Osteocyte (in vitro differentiated cells): ENCODE measurements around the gene SULT2B1. TPM values are rescaled to one million over a fixed set of nuclear protein-coding genes. Genes with fewer than 3 reads are reported as not detected.

Experiments
- DNase-seq: peaks from one replicate; pipeline ENCODE4 v3.0.0; 2021; ENCODE audit warnings: mixed read lengths; ENCODE audit not compliant: unreplicated experiment; ENCODE audit errors: extremely low spot score
- H3K27ac Mint-ChIP-seq: one replicate; pipeline ENCODE4 v1.8.0; 2021; ENCODE audit warnings: mild to moderate bottlenecking, mixed read lengths; ENCODE audit not compliant: unreplicated experiment
- H3K27me3 Mint-ChIP-seq: one replicate; pipeline ENCODE4 v1.8.0; 2021; ENCODE audit warnings: mixed read lengths; ENCODE audit not compliant: unreplicated experiment
- H3K36me3 Mint-ChIP-seq: one replicate; pipeline ENCODE4 v1.8.0; 2021; ENCODE audit warnings: mixed read lengths; ENCODE audit not compliant: unreplicated experiment
- H3K4me1 Mint-ChIP-seq: one replicate; pipeline ENCODE4 v1.8.0; 2021; ENCODE audit warnings: mixed read lengths; ENCODE audit not compliant: unreplicated experiment
- H3K4me3 Mint-ChIP-seq: one replicate; pipeline ENCODE4 v1.8.0; 2021; ENCODE audit warnings: mild to moderate bottlenecking, moderate library complexity, mixed read lengths; ENCODE audit not compliant: unreplicated experiment
- H3K9me3 Mint-ChIP-seq: one replicate; pipeline ENCODE4 v1.8.0; 2021; ENCODE audit warnings: mixed read lengths; ENCODE audit not compliant: unreplicated experiment
- CTCF ChIP-seq: fragments of 200-600 bp; sonication (generic); IDR thresholded peaks from 2 replicates; pipeline ENCODE4 v1.5.0; 2021; ENCODE audit warnings: antibody characterized with exemption, mild to moderate bottlenecking, moderate library complexity
- total RNA-seq: library from RNA; stranded (reverse); gene quantifications from 2 replicates; pipeline ENCODE4 v1.2.1, GENCODE V29; 2021

The SULT2B1 gene
- total RNA-seq, 1 donor from 2014 or later, result not detected

DNA sequence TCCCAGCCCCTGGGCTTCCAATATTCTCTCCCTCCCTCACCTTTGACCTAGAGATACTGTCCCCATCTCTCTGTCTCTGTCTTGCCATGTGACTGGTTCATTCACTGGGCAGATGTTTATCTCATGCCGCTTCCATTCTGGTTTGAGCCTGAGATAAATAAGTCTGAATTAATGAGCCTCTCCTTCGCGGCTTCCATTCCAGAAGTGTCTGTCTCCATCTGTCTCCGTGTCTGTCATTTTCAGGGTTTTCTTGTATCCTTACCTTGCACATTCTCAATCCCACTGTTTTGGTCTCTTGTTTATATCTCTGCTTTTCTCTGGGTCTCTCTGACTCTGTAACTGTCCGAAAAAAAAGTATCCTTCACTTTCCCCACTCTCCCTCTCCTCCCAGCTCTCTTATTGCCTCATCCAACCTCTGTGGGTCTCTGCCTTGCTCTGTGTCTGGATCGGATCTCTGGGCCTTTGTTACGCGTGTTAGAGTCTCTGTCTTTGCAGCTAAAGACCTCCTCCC lies 71.6 kb downstream of the SULT2B1 start:
- H3K4me3 Mint-ChIP-seq, result peak overlapping the region; percentile 81
- H3K4me1 Mint-ChIP-seq, result peaks cover 43% of the 10 kb centered on the region
- peaks cover 12% of the 10 kb centered on the region for H3K36me3 Mint-ChIP-seq
- TF ChIP-seq CTCF, result no peak
- H3K27ac Mint-ChIP-seq, result peak overlapping the region; percentile 96
- H3K9me3 Mint-ChIP-seq, result no peaks in the 10 kb centered on the region
- no peak for DNase-seq
- H3K27me3 Mint-ChIP-seq, result no peaks in the 10 kb centered on the region

DNA sequence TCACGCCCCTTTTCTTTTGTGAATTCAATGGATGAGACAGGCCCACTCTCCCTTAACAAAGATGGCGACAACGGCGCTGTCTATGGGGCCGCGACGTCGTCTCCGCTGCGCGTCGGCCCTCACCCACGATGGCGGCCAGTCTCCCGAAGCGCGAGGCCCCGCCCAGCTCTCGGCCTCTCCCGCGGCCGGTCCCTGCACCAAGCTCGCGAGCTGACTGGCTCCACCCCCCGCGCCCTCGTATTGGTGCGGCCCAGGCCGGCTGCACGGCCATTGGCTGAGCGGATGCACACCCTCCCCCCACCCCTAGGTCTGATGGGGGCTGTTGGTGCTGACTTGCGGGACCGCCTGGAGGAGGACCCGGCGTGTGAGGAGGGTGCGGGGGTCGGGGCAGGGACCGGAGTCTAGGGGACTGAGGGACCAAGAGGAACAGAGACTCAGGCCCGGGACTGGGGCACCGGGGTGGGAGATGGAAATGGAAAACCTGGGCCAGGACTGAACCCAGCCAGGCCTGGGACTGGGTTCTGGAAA lies 72.2 kb downstream of the SULT2B1 start:
- H3K4me3 Mint-ChIP-seq, result peak overlapping the region; percentile 81
- DNase-seq, result peak; percentile 99
- peaks cover 12% of the 10 kb centered on the region for H3K36me3 Mint-ChIP-seq
- no peaks in the 10 kb centered on the region for H3K9me3 Mint-ChIP-seq
- peak overlapping the region; percentile 96 for H3K27ac Mint-ChIP-seq
- no peaks in the 10 kb centered on the region for H3K27me3 Mint-ChIP-seq
- H3K4me1 Mint-ChIP-seq, result peaks cover 44% of the 10 kb centered on the region
- TF ChIP-seq CTCF, result no peak

GRCh38 chr19:48624791-48625723 lies 73.1 kb downstream of the SULT2B1 start:
- no peaks in the 10 kb centered on the region for H3K27me3 Mint-ChIP-seq
- TF ChIP-seq CTCF, result no peak
- H3K4me3 Mint-ChIP-seq, result peak overlapping the region; percentile 81
- peak overlapping the region; percentile 81 for H3K27ac Mint-ChIP-seq
- peaks cover 44% of the 10 kb centered on the region for H3K4me1 Mint-ChIP-seq
- DNase-seq, result no peak
- H3K9me3 Mint-ChIP-seq, result no peaks in the 10 kb centered on the region
- peaks cover 14% of the 10 kb centered on the region for H3K36me3 Mint-ChIP-seq

- DNase-seq, result no peak
- Mint-ChIP-seq H3K27me3 (no peaks in the 10 kb centered on the region), H3K9me3 (no peaks in the 10 kb centered on the region), H3K4me1 (peaks cover 49% of the 10 kb centered on the region), H3K27ac (no peak overlapping the region), H3K36me3 (peaks cover 14% of the 10 kb centered on the region), H3K4me3 (no peak overlapping the region)
- no peak for TF ChIP-seq CTCF
These were observed 73.9 kb downstream of the SULT2B1 start for GRCh38 chr19:48625891-48626327.
